ENCODE measurements around the gene MCC. TPM values are rescaled to one million over a fixed set of nuclear protein-coding genes. Genes with fewer than 3 reads are reported as not detected.

The MCC gene
- total RNA-seq, 4 donors from 2014 or later = 17.1 to 90.7 (median 40.1) TPM

DNA sequence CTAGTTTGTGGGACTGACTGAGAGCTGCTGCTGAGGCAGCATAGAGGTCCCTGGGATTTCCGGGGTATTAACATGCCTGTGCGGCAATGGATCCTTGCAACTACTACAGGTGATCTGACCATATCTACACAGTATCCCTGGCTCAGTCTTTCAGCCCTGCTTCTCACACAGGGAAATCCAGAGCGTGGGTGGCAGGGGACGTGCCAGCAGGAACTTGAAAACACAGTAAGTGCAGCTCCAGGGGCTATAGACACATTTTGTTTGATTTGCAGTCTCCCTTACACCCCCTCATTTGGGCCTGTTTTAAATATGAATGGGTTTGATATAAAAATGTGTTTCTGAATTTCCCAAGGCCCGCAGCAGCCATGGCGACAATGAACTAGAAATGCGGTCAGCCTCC lies 302.2 kb downstream of the MCC start:
- Histone ChIP-seq H3K27ac (no peak overlapping the region), H3K4me3 (no peak overlapping the region), H3K36me3 (no peaks in the 10 kb centered on the region), H3K9me3 (no peaks in the 10 kb centered on the region), H3K4me1 (no peaks in the 10 kb centered on the region), H3K27me3 (no peaks in the 10 kb centered on the region)
- TF ChIP-seq POLR2A (IDR thresholded peaks at IDR 0.05) = no peak
- TF ChIP-seq, protein P1, sequence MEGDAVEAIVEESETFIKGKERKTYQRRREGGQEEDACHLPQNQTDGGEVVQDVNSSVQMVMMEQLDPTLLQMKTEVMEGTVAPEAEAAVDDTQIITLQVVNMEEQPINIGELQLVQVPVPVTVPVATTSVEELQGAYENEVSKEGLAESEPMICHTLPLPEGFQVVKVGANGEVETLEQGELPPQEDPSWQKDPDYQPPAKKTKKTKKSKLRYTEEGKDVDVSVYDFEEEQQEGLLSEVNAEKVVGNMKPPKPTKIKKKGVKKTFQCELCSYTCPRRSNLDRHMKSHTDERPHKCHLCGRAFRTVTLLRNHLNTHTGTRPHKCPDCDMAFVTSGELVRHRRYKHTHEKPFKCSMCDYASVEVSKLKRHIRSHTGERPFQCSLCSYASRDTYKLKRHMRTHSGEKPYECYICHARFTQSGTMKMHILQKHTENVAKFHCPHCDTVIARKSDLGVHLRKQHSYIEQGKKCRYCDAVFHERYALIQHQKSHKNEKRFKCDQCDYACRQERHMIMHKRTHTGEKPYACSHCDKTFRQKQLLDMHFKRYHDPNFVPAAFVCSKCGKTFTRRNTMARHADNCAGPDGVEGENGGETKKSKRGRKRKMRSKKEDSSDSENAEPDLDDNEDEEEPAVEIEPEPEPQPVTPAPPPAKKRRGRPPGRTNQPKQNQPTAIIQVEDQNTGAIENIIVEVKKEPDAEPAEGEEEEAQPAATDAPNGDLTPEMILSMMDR (IDR thresholded peaks at IDR 0.05) = no peak
- no peak for DNase-seq
- intact Hi-C loops (cut with DNase I; ENCODE audit: low total_unique reads) = no loop called here

DNA sequence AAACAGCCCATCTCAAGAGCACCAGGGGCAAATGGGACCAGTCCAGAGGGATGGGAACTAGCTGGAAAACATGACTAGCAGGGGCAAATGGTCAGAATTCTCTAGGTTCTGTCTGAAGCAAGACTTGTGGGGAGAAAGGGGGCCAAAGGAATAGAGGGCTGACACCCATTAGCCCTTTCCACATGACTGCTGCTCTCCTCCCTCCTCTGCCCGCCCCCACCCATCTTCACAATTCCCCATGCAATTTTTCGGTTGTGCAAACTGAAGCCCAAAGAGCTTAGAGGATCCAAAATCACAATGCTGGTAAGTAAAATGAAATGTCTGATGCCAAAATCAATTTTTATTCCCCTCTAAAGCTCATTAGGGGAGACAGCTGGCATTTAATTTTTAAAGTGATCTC lies 304.6 kb downstream of the MCC start:
- TF ChIP-seq, protein P1 (IDR thresholded peaks at IDR 0.05) = no peak
- TF ChIP-seq POLR2A (IDR thresholded peaks at IDR 0.05) = no peak
- intact Hi-C loops (cut with DNase I; ENCODE audit: low total_unique reads) = no loop called here
- Histone ChIP-seq H3K4me3 (no peak overlapping the region), H3K9me3 (no peaks in the 10 kb centered on the region), H3K27me3 (no peaks in the 10 kb centered on the region), H3K36me3 (no peaks in the 10 kb centered on the region), H3K27ac (no peak overlapping the region), H3K4me1 (no peaks in the 10 kb centered on the region)
- DNase-seq = no peak

DNA sequence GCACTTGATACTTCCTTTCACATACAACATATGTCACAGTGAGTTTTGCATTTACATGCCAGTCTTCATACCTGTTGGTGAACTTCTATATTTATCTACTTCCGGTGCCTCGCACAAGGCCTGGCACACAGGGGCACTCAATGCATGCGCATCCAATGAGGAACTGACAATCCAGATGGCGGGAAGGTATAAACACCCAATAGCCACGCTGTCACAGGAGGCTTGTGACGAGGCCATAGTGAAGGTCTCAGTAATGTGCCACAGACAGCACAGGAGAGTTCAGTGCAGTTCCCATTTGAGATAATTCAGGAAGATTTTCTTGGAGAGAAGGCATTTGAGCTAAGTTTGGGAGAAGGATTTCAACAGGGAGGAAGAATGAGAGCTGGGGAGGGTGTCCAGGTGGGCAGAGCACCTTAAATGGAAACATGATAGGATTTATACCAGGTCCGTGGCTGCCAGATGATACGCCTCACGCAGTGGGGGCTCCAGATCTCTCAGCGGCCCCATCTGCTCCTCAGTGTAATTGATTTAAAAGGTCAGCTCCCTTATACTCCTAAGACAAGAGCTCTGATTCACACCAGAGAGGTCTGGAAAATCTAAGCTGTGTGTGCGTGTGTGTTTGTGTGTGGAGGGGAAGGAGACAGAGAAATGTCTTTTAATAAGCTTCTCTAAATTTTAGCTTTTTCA lies 305.5 kb downstream of the MCC start:
- no peaks in the 10 kb centered on the region for H3K4me1 ChIP-seq

DNA sequence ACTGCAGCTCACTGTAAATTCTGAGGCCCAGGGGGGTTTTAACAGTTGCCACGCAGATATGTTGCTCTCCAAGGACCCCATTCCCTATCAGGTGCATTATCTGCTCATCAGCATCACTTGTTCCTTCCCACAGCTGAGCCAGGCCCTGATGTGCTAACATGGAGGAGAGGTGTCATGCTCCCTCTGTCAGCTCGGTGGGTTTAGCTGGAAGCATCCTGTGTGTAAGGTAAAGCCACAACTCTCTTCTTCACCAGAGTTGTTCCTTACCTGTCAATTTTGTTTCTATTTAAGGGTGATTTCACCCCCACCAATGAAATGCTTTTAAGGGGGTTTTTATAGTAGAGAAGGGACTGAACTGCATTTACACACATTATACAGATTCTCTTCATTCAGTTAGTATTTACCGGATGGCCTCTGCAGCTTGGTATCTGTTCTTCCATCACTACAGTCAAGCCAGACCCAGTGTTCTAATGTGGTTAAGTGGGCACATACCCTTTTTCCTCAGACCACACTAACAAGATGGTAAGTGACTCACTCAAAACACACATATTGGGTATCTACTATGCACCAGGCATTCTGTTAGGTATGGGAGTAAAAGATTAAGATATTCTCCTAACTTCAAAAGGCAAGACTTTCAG lies 306.3 kb downstream of the MCC start:
- no peak overlapping the region for H3K27ac ChIP-seq

More for the DNA sequence above, 305.5 kb downstream of the MCC start:
- no peak for DNase-seq
- H3K27me3 ChIP-seq = no peaks in the 10 kb centered on the region
- H3K27ac ChIP-seq = no peak overlapping the region
- no peak overlapping the region for H3K4me3 ChIP-seq
- no peaks in the 10 kb centered on the region for H3K9me3 ChIP-seq
- intact Hi-C loops (cut with DNase I; ENCODE audit: low total_unique reads) = no loop called here
- no peaks in the 10 kb centered on the region for H3K36me3 ChIP-seq
- no peak for TF ChIP-seq POLR2A (IDR thresholded peaks at IDR 0.05)
- TF ChIP-seq, protein P1 (IDR thresholded peaks at IDR 0.05) = no peak

GRCh38 chr5:113181409-113181808 lies 306.8 kb downstream of the MCC start:
- no peaks in the 10 kb centered on the region for H3K27me3 ChIP-seq
- no peaks in the 10 kb centered on the region for H3K9me3 ChIP-seq
- H3K4me3 ChIP-seq = no peak overlapping the region
- DNase-seq = no peak
- H3K36me3 ChIP-seq = no peaks in the 10 kb centered on the region
- no peak for TF ChIP-seq POLR2A (IDR thresholded peaks at IDR 0.05)
- TF ChIP-seq, protein P1 (IDR thresholded peaks at IDR 0.05) = no peak
- no peaks in the 10 kb centered on the region for H3K4me1 ChIP-seq
- intact Hi-C loops (cut with DNase I; ENCODE audit: low total_unique reads) = no loop called here
- no peak overlapping the region for H3K27ac ChIP-seq

More for the DNA sequence above, 306.3 kb downstream of the MCC start:
- Histone ChIP-seq H3K27me3 (no peaks in the 10 kb centered on the region), H3K36me3 (no peaks in the 10 kb centered on the region), H3K4me1 (no peaks in the 10 kb centered on the region), H3K9me3 (no peaks in the 10 kb centered on the region), H3K4me3 (no peak overlapping the region)
- no peak for DNase-seq
- intact Hi-C loops (cut with DNase I; ENCODE audit: low total_unique reads) = no loop called here
- TF ChIP-seq, protein P1 (IDR thresholded peaks at IDR 0.05) = no peak
- TF ChIP-seq POLR2A (IDR thresholded peaks at IDR 0.05) = no peak

All from uterus (tissue), 4 donors.